Esophagus muscularis mucosa (tissue), 4 donors: ENCODE measurements around the gene FGFR2. TPM values are rescaled to one million over a fixed set of nuclear protein-coding genes. Genes with fewer than 3 reads are reported as not detected.
A peak's percentile ranks its signal among the peaks of the same experiment; 100 is the strongest.

ENCODE experiments used
- DNase-seq: peaks from one replicate; pipeline ENCODE4 v3.0.0-alpha.2; 2017; ENCODE audit errors: extremely low spot score
- H3K27ac ChIP-seq, 4 donors: fragments of 200-600 bp; sonication (generic); replicated peaks in 1 of 4; 1 replicate in 3 of 4; 2 replicates in 1 of 4; pipeline ENCODE4 v1.5.1; 2016 to 2019; ENCODE audit warnings: mild to moderate bottlenecking in 1 of 4
- H3K27me3 ChIP-seq, 4 donors: fragments of 200-600 bp; sonication (generic); one replicate each; pipeline versions ENCODE4 v1.5.1 to v1.6.0; 2016 to 2019
- H3K36me3 ChIP-seq, 4 donors: fragments of 200-600 bp; sonication (generic); one replicate each; pipeline ENCODE4 v1.5.1; 2016 to 2019
- H3K4me1 ChIP-seq, 4 donors: fragments of 200-600 bp; sonication (generic); one replicate each; pipeline ENCODE4 v1.5.1; 2016 to 2019
- H3K4me3 ChIP-seq, 4 donors: fragments of 200-600 bp; sonication (generic); 1 replicate in 2 of 4; 2 replicates in 2 of 4; pipeline ENCODE4 v1.5.1; 2016 to 2019; ENCODE audit warnings: mild to moderate bottlenecking in 4 of 4, moderate library complexity in 1 of 4
- H3K9me3 ChIP-seq, 4 donors: fragments of 200-600 bp; sonication (generic); 1 replicate in 3 of 4; 2 replicates in 1 of 4; pipeline ENCODE4 v1.5.1; 2016 to 2019
- CTCF ChIP-seq, 3 experiments: fragments of 200-600 bp in 2 of 3; fragments of 450-650 bp in 1 of 3; sonication (generic) in 2 of 3; IDR thresholded peaks; one replicate each; pipeline ENCODE4 v1.5.1; 2017 to 2019; ENCODE audit warnings: antibody characterized with exemption in 3 of 3, mild to moderate bottlenecking in 2 of 3, moderate library complexity in 1 of 3
- EP300 ChIP-seq: sonication (generic); formaldehyde crosslinking; IDR thresholded peaks from one replicate; pipeline ENCODE4 v1.6.1; 2017; ENCODE audit warnings: antibody characterized with exemption
- POLR2A ChIP-seq: fragments of 450-650 bp; IDR thresholded peaks from one replicate; pipeline ENCODE4 v1.6.1; 2017; ENCODE audit warnings: antibody characterized with exemption, moderate library complexity, mild to moderate bottlenecking, low read depth
- POLR2AphosphoS5 ChIP-seq, 2 donors: sonication (generic); formaldehyde crosslinking; IDR thresholded peaks; one replicate each; pipeline ENCODE4 v1.6.1; 2017; ENCODE audit warnings: antibody characterized with exemption in 2 of 2
- WGBS: methylation state at CpG from one replicate; pipeline ENCODE4 v1.1.5; 2018; 5-methylcytosine and 5-hydroxymethylcytosine counted together
- intact Hi-C: fragments of 100-400 bp; cut with DNase I; formaldehyde crosslinking; loops from one replicate; pipeline ENCODE4 v1.15.1; 2023
- total RNA-seq, 4 donors: library from RNA; depleted of rRNA; stranded (reverse); fragments of >200 nt; gene quantifications; one replicate each; pipeline versions ENCODE4 v1.1.0 to v1.2.1, GENCODE V29; 2016

The FGFR2 gene
- total RNA-seq, 4 donors from 2014 or later, result 58.6 to 74.0 (median 60.5) TPM

- H3K4me1 ChIP-seq, result peaks cover 5 to 13% (median 9%) of the 10 kb centered on the region in 4 donors
- intact Hi-C loops, result loop anchor here (2.0 to 10.0 kb wide), 5 partner anchors 63 to 667 kb away; no protein-coding TSS in a partner anchor
- no peak for TF ChIP-seq EP300
- TF ChIP-seq CTCF (IDR thresholded peaks at IDR 0.05), result no peak
- no peak for TF ChIP-seq POLR2A
- TF ChIP-seq POLR2AphosphoS5 (IDR thresholded peaks at IDR 0.05), result no peak
- no peaks in the 10 kb centered on the region for H3K9me3 ChIP-seq
- WGBS, result 85% methylated on average over 17 of the region's 17 CpGs
- H3K36me3 ChIP-seq, result no peaks in the 10 kb centered on the region
- DNase-seq, result no peak
- H3K27me3 ChIP-seq, result peaks cover 0 to 14% (median 0%) of the 10 kb centered on the region in 4 donors
- H3K4me3 ChIP-seq, result no peak overlapping the region
- H3K27ac ChIP-seq, result no peak overlapping the region
Observed at GRCh38 chr10:121609426-121610380, 11.5 kb upstream of the FGFR2 start.

- Histone ChIP-seq H3K9me3 (no peaks in the 10 kb centered on the region), H3K4me1 (peaks cover 5 to 13% (median 9%) of the 10 kb centered on the region in 4 donors), H3K27me3 (peaks cover 0 to 14% (median 0%) of the 10 kb centered on the region in 4 donors), H3K4me3 (peak overlapping the region; percentile 44 to 57 (median 48)), H3K27ac (peak overlapping the region in 1 of 4 donors; percentile 56), H3K36me3 (no peaks in the 10 kb centered on the region)
- peak; percentile 86 to 97 (median 91) for TF ChIP-seq CTCF (IDR thresholded peaks at IDR 0.05)
- no peak for TF ChIP-seq EP300
- no peak for TF ChIP-seq POLR2AphosphoS5 (IDR thresholded peaks at IDR 0.05)
- no peak for TF ChIP-seq POLR2A
- intact Hi-C loops, result loop anchor here (2.0 to 10.0 kb wide), 4 partner anchors 64 to 666 kb away; no protein-coding TSS in a partner anchor
- WGBS, result 15% methylated on average over 22 of the region's 59 CpGs
- DNase-seq, result no peak
Observed at GRCh38 chr10:121608469-121609190, 10.4 kb upstream of the FGFR2 start.

- intact Hi-C loops, result loop anchor here (2.0 to 10.0 kb wide), 4 partner anchors 65 to 665 kb away; no protein-coding TSS in a partner anchor
- TF ChIP-seq CTCF (IDR thresholded peaks at IDR 0.05) (no peak), POLR2A (no peak), POLR2AphosphoS5 (IDR thresholded peaks at IDR 0.05) (no peak), EP300 (no peak)
- Histone ChIP-seq H3K36me3 (no peaks in the 10 kb centered on the region), H3K27ac (no peak overlapping the region), H3K9me3 (no peaks in the 10 kb centered on the region), H3K4me1 (peaks cover 5 to 13% (median 9%) of the 10 kb centered on the region in 4 donors), H3K27me3 (peaks cover 0 to 14% (median 0%) of the 10 kb centered on the region in 4 donors), H3K4me3 (no peak overlapping the region)
- 87% methylated on average over 11 of the region's 11 CpGs for WGBS
- DNase-seq, result no peak
Observed at GRCh38 chr10:121607310-121608055, 9.2 kb upstream of the FGFR2 start.

GRCh38 chr10:121605708-121606107 lies 7.5 kb upstream of the FGFR2 start:
- intact Hi-C loops, result loop anchor here (5.0 to 10.0 kb wide), 3 partner anchors 67 to 431 kb away; no protein-coding TSS in a partner anchor
- H3K36me3 ChIP-seq, result no peaks in the 10 kb centered on the region
- no peak overlapping the region for H3K27ac ChIP-seq
- TF ChIP-seq POLR2AphosphoS5 (IDR thresholded peaks at IDR 0.05) (no peak), EP300 (no peak), CTCF (IDR thresholded peaks at IDR 0.05) (no peak), POLR2A (no peak)
- peaks cover 0 to 14% (median 0%) of the 10 kb centered on the region in 4 donors for H3K27me3 ChIP-seq
- no peak overlapping the region for H3K4me3 ChIP-seq
- no peak for DNase-seq
- H3K4me1 ChIP-seq, result peaks cover 5 to 13% (median 9%) of the 10 kb centered on the region in 4 donors
- no peaks in the 10 kb centered on the region for H3K9me3 ChIP-seq
